Nephron (organoid): ENCODE results near the gene TMEM63C.
A peak's percentile ranks its signal among the peaks of the same experiment; 100 is the strongest.

Experiments used
- H3K27ac Mint-ChIP-seq, 3 experiments: 2 replicates each; pipeline ENCODE4 v1.8.0; 2020; ENCODE audit warnings: mixed read lengths in 3 of 3, mild to moderate bottlenecking in 2 of 3, moderate library complexity in 1 of 3
- H3K27me3 Mint-ChIP-seq: 2 replicates; pipeline ENCODE4 v1.8.0; 2021; ENCODE audit warnings: low read depth, mild to moderate bottlenecking, moderate library complexity, mixed read lengths
- H3K36me3 Mint-ChIP-seq: 2 replicates; pipeline ENCODE4 v1.8.0; 2020; ENCODE audit warnings: low read depth, mixed read lengths
- H3K4me1 Mint-ChIP-seq: 2 replicates; pipeline ENCODE4 v1.8.0; 2020; ENCODE audit warnings: mixed read lengths
- H3K4me3 Mint-ChIP-seq, 3 experiments: 2 replicates each; pipeline ENCODE4 v1.8.0; 2020; ENCODE audit warnings: mild to moderate bottlenecking in 3 of 3, mixed read lengths in 3 of 3, moderate library complexity in 2 of 3
- H3K9me3 Mint-ChIP-seq: 2 replicates; pipeline ENCODE4 v1.8.0; 2020; ENCODE audit warnings: mixed read lengths
- TF ChIP-seq, protein P1 (sequence below), 3 experiments: fragments of 200-600 bp; sonication (generic); IDR thresholded peaks; one replicate each; pipeline ENCODE4 v1.5.0; 2021; ENCODE audit warnings: antibody characterized with exemption in 3 of 3; ENCODE audit not compliant: unreplicated experiment in 3 of 3

The TMEM63C gene

DNA sequence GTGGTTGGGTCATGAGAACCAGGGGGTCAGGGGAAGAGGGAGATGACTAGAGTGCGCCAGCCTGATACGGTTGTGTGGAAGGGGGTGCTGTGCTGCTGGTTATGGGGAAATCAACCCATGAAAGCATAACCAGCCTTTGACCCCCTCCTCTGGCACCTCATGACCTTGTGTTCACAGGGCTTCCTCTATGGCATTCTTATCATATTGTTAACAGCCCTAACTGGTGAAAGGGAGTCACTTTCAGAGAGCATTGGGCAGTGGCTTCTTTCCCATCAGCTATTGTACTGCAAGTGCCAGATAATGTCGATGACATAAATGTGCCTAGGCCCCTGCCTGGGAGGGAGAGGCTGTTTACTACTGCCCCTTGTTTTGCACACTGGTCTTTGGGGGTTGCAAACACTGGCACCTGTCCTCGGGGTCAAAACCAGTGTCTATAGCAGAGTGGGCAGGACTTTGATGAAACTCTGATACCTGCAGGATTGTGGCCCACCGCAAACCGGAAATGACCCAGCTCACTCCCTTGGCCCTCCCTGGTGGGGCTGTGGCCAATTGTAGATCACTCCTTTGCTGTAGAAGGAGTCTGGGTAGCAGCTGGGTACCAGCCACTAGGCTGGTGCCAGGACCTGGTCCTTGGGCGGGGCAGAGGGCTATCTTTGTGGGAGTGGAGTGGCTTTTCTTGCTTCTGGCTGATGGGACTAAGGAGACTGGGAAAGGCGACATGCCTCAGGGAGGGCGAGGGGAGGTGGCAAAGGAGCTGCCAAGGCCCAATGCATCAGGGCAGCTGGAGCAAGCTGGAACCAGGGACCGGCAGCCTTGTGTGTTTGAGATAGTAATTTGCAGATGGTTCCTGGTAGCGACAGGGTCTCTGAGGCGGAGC, 634 bp upstream of the TMEM63C start:
- Mint-ChIP-seq H3K4me3 (peak overlapping the region; percentile 72 to 81 (median 78)), H3K27me3 (peaks cover 34% of the 10 kb centered on the region), H3K9me3 (no peaks in the 10 kb centered on the region), H3K36me3 (no peaks in the 10 kb centered on the region), H3K4me1 (peaks cover 6% of the 10 kb centered on the region), H3K27ac (no peak overlapping the region)
- TF ChIP-seq, protein P1, sequence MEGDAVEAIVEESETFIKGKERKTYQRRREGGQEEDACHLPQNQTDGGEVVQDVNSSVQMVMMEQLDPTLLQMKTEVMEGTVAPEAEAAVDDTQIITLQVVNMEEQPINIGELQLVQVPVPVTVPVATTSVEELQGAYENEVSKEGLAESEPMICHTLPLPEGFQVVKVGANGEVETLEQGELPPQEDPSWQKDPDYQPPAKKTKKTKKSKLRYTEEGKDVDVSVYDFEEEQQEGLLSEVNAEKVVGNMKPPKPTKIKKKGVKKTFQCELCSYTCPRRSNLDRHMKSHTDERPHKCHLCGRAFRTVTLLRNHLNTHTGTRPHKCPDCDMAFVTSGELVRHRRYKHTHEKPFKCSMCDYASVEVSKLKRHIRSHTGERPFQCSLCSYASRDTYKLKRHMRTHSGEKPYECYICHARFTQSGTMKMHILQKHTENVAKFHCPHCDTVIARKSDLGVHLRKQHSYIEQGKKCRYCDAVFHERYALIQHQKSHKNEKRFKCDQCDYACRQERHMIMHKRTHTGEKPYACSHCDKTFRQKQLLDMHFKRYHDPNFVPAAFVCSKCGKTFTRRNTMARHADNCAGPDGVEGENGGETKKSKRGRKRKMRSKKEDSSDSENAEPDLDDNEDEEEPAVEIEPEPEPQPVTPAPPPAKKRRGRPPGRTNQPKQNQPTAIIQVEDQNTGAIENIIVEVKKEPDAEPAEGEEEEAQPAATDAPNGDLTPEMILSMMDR (IDR thresholded peaks at IDR 0.05; ENCODE audit: unreplicated experiment in 3 of 3) = no peak

DNA sequence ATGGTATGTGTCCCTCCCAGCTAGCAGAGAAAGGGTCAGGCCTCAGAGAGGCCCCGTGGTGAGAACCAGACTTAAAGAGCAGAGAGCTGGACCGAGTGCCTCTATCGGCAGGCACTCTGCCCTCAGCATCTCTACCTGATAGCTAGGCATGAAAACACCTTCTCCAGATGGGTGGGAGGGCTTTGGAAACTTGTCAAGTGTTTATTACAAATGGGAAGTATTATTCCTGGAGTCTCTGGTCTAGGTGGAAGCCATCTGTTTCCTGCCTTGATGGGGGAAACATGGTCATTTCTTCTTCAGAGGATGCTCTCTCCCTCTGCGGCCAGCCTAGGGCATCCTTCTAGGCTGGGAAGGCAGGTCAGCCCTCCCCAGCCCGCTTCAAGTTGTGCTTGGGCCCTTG, 2.3 kb downstream of the TMEM63C start:
- H3K4me3 Mint-ChIP-seq = peak overlapping the region in 2 of 3 experiments; percentile 20 to 48
- no peak overlapping the region for H3K27ac Mint-ChIP-seq

DNA sequence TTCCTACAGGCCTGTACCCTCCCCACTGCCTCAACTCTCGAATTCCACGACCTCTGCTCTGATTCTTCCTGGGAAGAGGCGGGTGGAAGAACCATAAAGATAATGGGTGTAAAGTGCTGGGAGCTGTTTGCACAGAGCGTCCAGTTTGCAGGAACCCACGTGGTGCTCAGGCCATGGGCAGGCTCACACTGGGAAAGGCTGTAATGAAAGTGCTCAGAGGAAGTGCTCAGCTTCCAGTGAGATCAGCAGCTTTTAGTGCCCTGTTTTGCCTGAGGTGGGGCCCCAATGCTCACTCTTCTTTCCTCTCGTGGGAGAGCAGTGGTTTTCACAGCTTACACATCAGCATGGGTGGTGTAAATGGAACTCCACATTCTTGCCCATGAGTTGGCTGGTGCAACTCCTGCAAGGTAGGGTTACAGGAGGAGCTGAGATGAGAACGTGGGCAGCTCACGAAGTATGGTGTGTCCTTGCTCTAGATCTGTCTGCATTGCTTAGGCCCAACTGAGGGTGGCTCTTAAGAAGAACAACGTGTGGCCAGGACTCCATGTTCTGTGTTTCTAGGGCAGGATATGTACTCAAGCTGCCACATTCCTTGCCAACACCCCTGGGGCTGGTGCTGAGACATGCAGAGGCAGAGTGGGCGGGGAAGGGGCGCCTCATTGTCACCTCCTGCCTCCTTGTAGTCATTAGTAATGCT, 2.9 kb downstream of the TMEM63C start:
- TF ChIP-seq, protein P1 (IDR thresholded peaks at IDR 0.05; ENCODE audit: unreplicated experiment in 3 of 3) = no peak
- peaks cover 34% of the 10 kb centered on the region for H3K27me3 Mint-ChIP-seq
- no peak overlapping the region for H3K27ac Mint-ChIP-seq
- peaks cover 18% of the 10 kb centered on the region for H3K4me1 Mint-ChIP-seq
- peak overlapping the region in 2 of 3 experiments; percentile 20 to 28 for H3K4me3 Mint-ChIP-seq
- H3K9me3 Mint-ChIP-seq = no peaks in the 10 kb centered on the region
- H3K36me3 Mint-ChIP-seq = no peaks in the 10 kb centered on the region

More for the DNA sequence above, 2.3 kb downstream of the TMEM63C start:
- H3K36me3 Mint-ChIP-seq = no peaks in the 10 kb centered on the region
- H3K4me1 Mint-ChIP-seq = peaks cover 18% of the 10 kb centered on the region
- H3K27me3 Mint-ChIP-seq = peaks cover 31% of the 10 kb centered on the region
- H3K9me3 Mint-ChIP-seq = no peaks in the 10 kb centered on the region
- TF ChIP-seq, protein P1 (IDR thresholded peaks at IDR 0.05; ENCODE audit: unreplicated experiment in 3 of 3) = no peak

DNA sequence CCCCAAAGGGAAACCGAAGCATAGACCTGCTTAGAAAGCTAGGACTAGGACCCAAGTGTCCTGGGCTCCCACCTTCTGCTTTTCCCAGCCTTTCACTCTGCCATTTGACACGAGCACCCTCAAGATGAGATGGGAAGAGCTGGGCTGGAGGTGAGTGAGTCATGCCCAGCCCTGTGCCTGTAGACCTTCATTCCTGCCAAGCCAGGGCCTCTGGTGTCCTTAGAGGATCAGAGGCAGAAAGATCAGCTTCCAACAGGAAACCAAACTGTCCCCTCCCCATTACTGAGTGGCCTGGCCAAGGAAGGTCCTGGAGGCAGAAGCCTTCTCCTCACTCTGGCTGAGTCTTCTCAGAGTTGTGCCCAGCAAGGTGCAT, 3.5 kb downstream of the TMEM63C start:
- no peak overlapping the region for H3K27ac Mint-ChIP-seq
- no peaks in the 10 kb centered on the region for H3K36me3 Mint-ChIP-seq
- peaks cover 18% of the 10 kb centered on the region for H3K4me1 Mint-ChIP-seq
- no peaks in the 10 kb centered on the region for H3K9me3 Mint-ChIP-seq
- TF ChIP-seq, protein P1 (IDR thresholded peaks at IDR 0.05; ENCODE audit: unreplicated experiment in 3 of 3) = no peak
- peaks cover 34% of the 10 kb centered on the region for H3K27me3 Mint-ChIP-seq
- no peak overlapping the region for H3K4me3 Mint-ChIP-seq

DNA sequence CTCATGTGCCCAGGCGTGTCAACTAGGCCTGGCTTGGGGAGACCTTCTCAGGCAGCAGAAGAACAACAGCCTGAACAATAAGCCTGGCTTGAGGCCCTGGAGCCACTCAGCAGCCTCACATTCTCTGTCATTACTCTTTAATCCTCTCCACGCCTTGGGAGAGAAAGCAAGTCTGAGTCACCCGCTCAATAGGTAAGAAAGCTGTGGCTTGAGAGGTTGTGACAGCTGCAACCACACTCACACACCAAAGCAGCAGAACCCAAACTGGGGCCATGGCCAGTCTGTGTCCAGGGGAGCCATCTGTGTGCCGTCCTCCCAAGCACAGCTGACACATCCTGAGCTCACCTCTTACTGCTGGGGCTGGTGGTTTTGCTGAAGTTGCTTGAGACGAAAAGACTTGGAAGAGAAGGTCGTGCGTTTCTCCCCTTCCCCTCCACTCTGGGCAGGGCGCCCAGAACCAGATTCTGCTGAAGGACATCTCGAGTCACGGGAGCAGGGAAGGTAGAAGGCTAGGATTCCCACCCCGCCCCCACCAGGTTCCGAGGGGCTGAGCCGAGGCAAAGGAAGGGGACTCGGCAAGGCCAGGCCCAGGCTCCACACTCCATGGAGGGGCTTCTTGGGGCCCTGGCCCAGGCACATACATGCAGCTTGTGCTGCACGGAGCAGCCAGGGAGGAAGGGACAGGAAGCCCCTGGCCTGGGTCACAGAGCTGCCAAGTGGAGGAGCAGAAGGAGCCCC, 5.5 kb downstream of the TMEM63C start:
- peaks cover 32% of the 10 kb centered on the region for H3K27me3 Mint-ChIP-seq
- TF ChIP-seq, protein P1 (IDR thresholded peaks at IDR 0.05; ENCODE audit: unreplicated experiment in 3 of 3) = no peak
- H3K9me3 Mint-ChIP-seq = no peaks in the 10 kb centered on the region
- no peak overlapping the region for H3K4me3 Mint-ChIP-seq
- H3K4me1 Mint-ChIP-seq = peaks cover 18% of the 10 kb centered on the region
- H3K27ac Mint-ChIP-seq = peak overlapping the region in 1 of 3 experiments; percentile 29
- H3K36me3 Mint-ChIP-seq = no peaks in the 10 kb centered on the region
